RWPE2 (cell line): ENCODE data around the gene DYDC1.

Experiments used
- ATAC-seq: fragments of 200-7000 bp; cut with Tn5 transposase; 3 replicates; pipeline ENCODE4 v1.9.1; 2021; ENCODE audit warnings: low read depth
- DNase-seq: peaks from one replicate; pipeline ENCODE4 v3.0.0-alpha.2; 2020; ENCODE audit warnings: low spot score
- H3K27ac ChIP-seq: fragments of 450-650 bp; 2 replicates; pipeline ENCODE4 v1.5.1; 2017; ENCODE audit warnings: mild to moderate bottlenecking; ENCODE audit not compliant: poor library complexity, severe bottlenecking
- H3K27me3 ChIP-seq: fragments of 250-450 bp; sonication (Bioruptor Pico); 2 replicates; pipeline ENCODE4 v1.5.1; 2021; ENCODE audit warnings: mild to moderate bottlenecking, moderate library complexity; ENCODE audit not compliant: insufficient read depth, poor library complexity, severe bottlenecking
- H3K36me3 ChIP-seq: fragments of 250-450 bp; sonication (Bioruptor Pico); 2 replicates; pipeline ENCODE4 v1.5.1; 2020; ENCODE audit warnings: low read depth, mild to moderate bottlenecking, moderate library complexity
- H3K4me1 ChIP-seq: fragments of 250-450 bp; sonication (Bioruptor Pico); 2 replicates; pipeline ENCODE4 v1.5.1; 2021; ENCODE audit warnings: mild to moderate bottlenecking, moderate library complexity; ENCODE audit not compliant: insufficient read depth, poor library complexity, severe bottlenecking
- H3K4me3 ChIP-seq: fragments of 250-450 bp; sonication (Bioruptor Pico); 2 replicates; pipeline ENCODE4 v1.5.1; 2021; ENCODE audit warnings: mild to moderate bottlenecking, moderate library complexity; ENCODE audit not compliant: severe bottlenecking
- H3K9me3 ChIP-seq: fragments of 250-450 bp; sonication (Bioruptor Pico); 2 replicates; pipeline ENCODE4 v1.5.1; 2021; ENCODE audit warnings: mild to moderate bottlenecking, moderate library complexity; ENCODE audit not compliant: severe bottlenecking
- CTCF ChIP-seq: fragments of 450-650 bp; IDR thresholded peaks from one replicate; pipeline ENCODE4 v1.5.1; 2017; ENCODE audit warnings: mild to moderate bottlenecking, moderate library complexity; ENCODE audit not compliant: poor library complexity, severe bottlenecking

The DYDC1 gene

GRCh38 chr10:80324891-80325364 lies 31.6 kb downstream of the DYDC1 start:
- Histone ChIP-seq H3K4me3 (no peak overlapping the region), H3K4me1 (no peaks in the 10 kb centered on the region), H3K9me3 (no peaks in the 10 kb centered on the region), H3K27me3 (no peaks in the 10 kb centered on the region), H3K36me3 (no peaks in the 10 kb centered on the region), H3K27ac (no peak overlapping the region)
- DNase-seq (no peak), ATAC-seq (no peak)
- no peak for TF ChIP-seq CTCF

- H3K27me3 ChIP-seq = no peaks in the 10 kb centered on the region
- peak; percentile 72; the same call in 2 of the 3 replicates for ATAC-seq
- TF ChIP-seq CTCF = no peak
- DNase-seq = no peak
- no peaks in the 10 kb centered on the region for H3K36me3 ChIP-seq
- H3K9me3 ChIP-seq = no peaks in the 10 kb centered on the region
- H3K27ac ChIP-seq = no peak overlapping the region
- no peaks in the 10 kb centered on the region for H3K4me1 ChIP-seq
- H3K4me3 ChIP-seq = no peak overlapping the region
Observed at GRCh38 chr10:80324086-80324485, 32.5 kb downstream of the DYDC1 start.

- no peak for DNase-seq
- Histone ChIP-seq H3K27me3 (no peaks in the 10 kb centered on the region), H3K27ac (no peak overlapping the region), H3K4me3 (no peak overlapping the region), H3K36me3 (no peaks in the 10 kb centered on the region), H3K4me1 (no peaks in the 10 kb centered on the region), H3K9me3 (no peaks in the 10 kb centered on the region)
- no peak for TF ChIP-seq CTCF
- no peak for ATAC-seq
Observed at GRCh38 chr10:80323311-80323710, 33.2 kb downstream of the DYDC1 start.

GRCh38 chr10:80322711-80323110 lies 33.8 kb downstream of the DYDC1 start:
- no peaks in the 10 kb centered on the region for H3K4me1 ChIP-seq
- H3K4me3 ChIP-seq = no peak overlapping the region
- no peaks in the 10 kb centered on the region for H3K9me3 ChIP-seq
- no peak overlapping the region for H3K27ac ChIP-seq
- no peaks in the 10 kb centered on the region for H3K27me3 ChIP-seq
- ATAC-seq (no peak), DNase-seq (no peak)
- TF ChIP-seq CTCF = no peak
- H3K36me3 ChIP-seq = no peaks in the 10 kb centered on the region

- DNase-seq (no peak), ATAC-seq (no peak)
- H3K27ac ChIP-seq = no peak overlapping the region
- no peaks in the 10 kb centered on the region for H3K36me3 ChIP-seq
- TF ChIP-seq CTCF = no peak
- H3K4me1 ChIP-seq = no peaks in the 10 kb centered on the region
- no peak overlapping the region for H3K4me3 ChIP-seq
- no peaks in the 10 kb centered on the region for H3K9me3 ChIP-seq
- H3K27me3 ChIP-seq = no peaks in the 10 kb centered on the region
Observed at GRCh38 chr10:80322158-80322557, 34.4 kb downstream of the DYDC1 start.
